IPS-18a (cell line): ENCODE results near the gene GUCY1A2.

ENCODE experiments used
- H3K27ac ChIP-seq: one replicate; pipeline ENCODE4 v1.5.1; 2013; ENCODE audit warnings: low read length
- H3K27me3 ChIP-seq: one replicate; pipeline ENCODE4 v1.6.1; 2013; ENCODE audit warnings: mild to moderate bottlenecking, low read length; ENCODE audit not compliant: control insufficient read depth, insufficient read depth
- H3K36me3 ChIP-seq: one replicate; pipeline ENCODE4 v1.6.1; 2013; ENCODE audit warnings: low read depth, low read length; ENCODE audit not compliant: control insufficient read depth
- H3K4me1 ChIP-seq: one replicate; pipeline ENCODE4 v1.6.1; 2013; ENCODE audit warnings: low read depth, low read length; ENCODE audit not compliant: control insufficient read depth
- H3K4me3 ChIP-seq: one replicate; pipeline ENCODE4 v1.5.1; 2013; ENCODE audit warnings: low read length
- H3K9ac ChIP-seq: one replicate; pipeline ENCODE4 v1.6.1; 2013; ENCODE audit warnings: mild to moderate bottlenecking, low read length, moderate library complexity
- H3K9me3 ChIP-seq: one replicate; pipeline ENCODE4 v1.6.1; 2013; ENCODE audit warnings: low read depth, low read length; ENCODE audit not compliant: control insufficient read depth

The GUCY1A2 gene

GRCh38 chr11:106969644-106970355 is 48.5 kb downstream of the GUCY1A2 start:
- Histone ChIP-seq H3K36me3 (no peaks in the 10 kb centered on the region), H3K4me1 (peaks cover 13% of the 10 kb centered on the region), H3K9ac (no peak overlapping the region), H3K27ac (peak overlapping the region; percentile 24), H3K4me3 (peak overlapping the region; percentile 23), H3K9me3 (no peaks in the 10 kb centered on the region), H3K27me3 (no peaks in the 10 kb centered on the region)

GRCh38 chr11:106962995-106963394 is 55.3 kb downstream of the GUCY1A2 start:
- Histone ChIP-seq H3K9me3 (no peaks in the 10 kb centered on the region), H3K4me3 (no peak overlapping the region), H3K4me1 (peaks cover 36% of the 10 kb centered on the region), H3K9ac (no peak overlapping the region), H3K27me3 (no peaks in the 10 kb centered on the region), H3K27ac (no peak overlapping the region), H3K36me3 (no peaks in the 10 kb centered on the region)

GRCh38 chr11:106961518-106961917 is 56.8 kb downstream of the GUCY1A2 start:
- Histone ChIP-seq H3K9ac (no peak overlapping the region), H3K4me3 (no peak overlapping the region), H3K27me3 (no peaks in the 10 kb centered on the region), H3K36me3 (no peaks in the 10 kb centered on the region), H3K4me1 (peaks cover 50% of the 10 kb centered on the region), H3K27ac (no peak overlapping the region), H3K9me3 (no peaks in the 10 kb centered on the region)

GRCh38 chr11:106961048-106961447 is 57.2 kb downstream of the GUCY1A2 start:
- no peaks in the 10 kb centered on the region for H3K9me3 ChIP-seq
- H3K36me3 ChIP-seq = no peaks in the 10 kb centered on the region
- H3K4me3 ChIP-seq = no peak overlapping the region
- no peaks in the 10 kb centered on the region for H3K27me3 ChIP-seq
- H3K4me1 ChIP-seq = peaks cover 52% of the 10 kb centered on the region
- H3K9ac ChIP-seq = no peak overlapping the region
- H3K27ac ChIP-seq = no peak overlapping the region

- Histone ChIP-seq H3K27ac (no peak overlapping the region), H3K4me3 (no peak overlapping the region), H3K9ac (no peak overlapping the region), H3K36me3 (no peaks in the 10 kb centered on the region), H3K4me1 (peaks cover 52% of the 10 kb centered on the region), H3K27me3 (no peaks in the 10 kb centered on the region), H3K9me3 (no peaks in the 10 kb centered on the region)
Observed at GRCh38 chr11:106959800-106960199, 58.5 kb downstream of the GUCY1A2 start.

- Histone ChIP-seq H3K27me3 (no peaks in the 10 kb centered on the region), H3K9ac (no peak overlapping the region), H3K36me3 (no peaks in the 10 kb centered on the region), H3K27ac (no peak overlapping the region), H3K4me1 (peaks cover 52% of the 10 kb centered on the region), H3K9me3 (no peaks in the 10 kb centered on the region), H3K4me3 (no peak overlapping the region)
Observed at GRCh38 chr11:106959386-106959785, 58.9 kb downstream of the GUCY1A2 start.

- Histone ChIP-seq H3K27me3 (no peaks in the 10 kb centered on the region), H3K9me3 (no peaks in the 10 kb centered on the region), H3K27ac (no peak overlapping the region), H3K36me3 (no peaks in the 10 kb centered on the region), H3K9ac (no peak overlapping the region), H3K4me3 (no peak overlapping the region), H3K4me1 (peaks cover 47% of the 10 kb centered on the region)
Observed at GRCh38 chr11:106958517-106959248, 59.6 kb downstream of the GUCY1A2 start.

GRCh38 chr11:106957030-106957482 is 61.2 kb downstream of the GUCY1A2 start:
- H3K27ac ChIP-seq = peak overlapping the region; percentile 56
- H3K9ac ChIP-seq = no peak overlapping the region
- H3K27me3 ChIP-seq = no peaks in the 10 kb centered on the region
- H3K4me3 ChIP-seq = peak overlapping the region; percentile 7
- H3K36me3 ChIP-seq = no peaks in the 10 kb centered on the region
- H3K9me3 ChIP-seq = no peaks in the 10 kb centered on the region
- H3K4me1 ChIP-seq = peaks cover 47% of the 10 kb centered on the region

- H3K27ac ChIP-seq = no peak overlapping the region
Observed at GRCh38 chr11:106950067-106950491, 68.2 kb downstream of the GUCY1A2 start.

GRCh38 chr11:106943089-106943488 is 75.2 kb downstream of the GUCY1A2 start:
- Histone ChIP-seq H3K9ac (no peak overlapping the region), H3K27me3 (no peaks in the 10 kb centered on the region), H3K4me3 (no peak overlapping the region), H3K4me1 (no peaks in the 10 kb centered on the region), H3K9me3 (no peaks in the 10 kb centered on the region), H3K27ac (no peak overlapping the region), H3K36me3 (no peaks in the 10 kb centered on the region)

More at GRCh38 chr11:106950067-106950491, 68.2 kb downstream of the GUCY1A2 start:
- H3K9ac ChIP-seq = no peak overlapping the region
- H3K9me3 ChIP-seq = no peaks in the 10 kb centered on the region
- no peaks in the 10 kb centered on the region for H3K4me1 ChIP-seq
- H3K27me3 ChIP-seq = no peaks in the 10 kb centered on the region
- no peaks in the 10 kb centered on the region for H3K36me3 ChIP-seq
- H3K4me3 ChIP-seq = no peak overlapping the region

- Histone ChIP-seq H3K36me3 (no peaks in the 10 kb centered on the region), H3K4me3 (no peak overlapping the region), H3K4me1 (peaks cover 9% of the 10 kb centered on the region), H3K27ac (no peak overlapping the region), H3K9me3 (no peaks in the 10 kb centered on the region), H3K27me3 (no peaks in the 10 kb centered on the region), H3K9ac (no peak overlapping the region)
Observed at GRCh38 chr11:106939157-106939556, 79.1 kb downstream of the GUCY1A2 start.
